GM18861 (cell line): Measurements from ENCODE around the gene ZNF334.

Source experiments
- ATAC-seq: cut with Tn5 transposase; IDR thresholded peaks from one replicate; pipeline ENCODE4 v1.9.1; 2021; ENCODE audit not compliant: unreplicated experiment

ZNF334 gene

GRCh38 chr20:46546298-46546697 lies 32.9 kb upstream of the ZNF334 start:
- ATAC-seq = no peak

- no peak for ATAC-seq
These were observed 32.4 kb upstream of the ZNF334 start for GRCh38 chr20:46545827-46546138.

- ATAC-seq = no peak
These were observed 31.9 kb upstream of the ZNF334 start for GRCh38 chr20:46545077-46545826.

- ATAC-seq = no peak
These were observed 31.2 kb upstream of the ZNF334 start for GRCh38 chr20:46544576-46544975.

- ATAC-seq = no peak
These were observed 30.6 kb upstream of the ZNF334 start for GRCh38 chr20:46543959-46544358.

GRCh38 chr20:46543033-46543432 lies 29.7 kb upstream of the ZNF334 start:
- ATAC-seq = no peak

GRCh38 chr20:46541229-46541935 lies 28.0 kb upstream of the ZNF334 start:
- ATAC-seq = no peak

GRCh38 chr20:46539113-46539512 lies 25.8 kb upstream of the ZNF334 start:
- no peak for ATAC-seq

- no peak for ATAC-seq
These were observed 17.3 kb upstream of the ZNF334 start for GRCh38 chr20:46530640-46531039.

GRCh38 chr20:46523696-46524328 lies 10.5 kb upstream of the ZNF334 start:
- ATAC-seq = no peak

- no peak for ATAC-seq
These were observed 9.7 kb upstream of the ZNF334 start for GRCh38 chr20:46523108-46523507.

- peak; percentile 54 for ATAC-seq
These were observed 7.7 kb upstream of the ZNF334 start for GRCh38 chr20:46520976-46521579.

- ATAC-seq = no peak
These were observed 7.2 kb upstream of the ZNF334 start for GRCh38 chr20:46520540-46520939.

GRCh38 chr20:46519471-46520068 lies 6.2 kb upstream of the ZNF334 start:
- ATAC-seq = no peak

- no peak for ATAC-seq
These were observed 3.8 kb downstream of the ZNF334 start for GRCh38 chr20:46509523-46509922.

- ATAC-seq = no peak
These were observed 5.5 kb downstream of the ZNF334 start for GRCh38 chr20:46507760-46508407.

- no peak for ATAC-seq
These were observed 7.9 kb downstream of the ZNF334 start for GRCh38 chr20:46505506-46505905.

GRCh38 chr20:46501961-46502360 lies 11.4 kb downstream of the ZNF334 start:
- no peak for ATAC-seq

GRCh38 chr20:46501337-46501942 lies 11.9 kb downstream of the ZNF334 start:
- no peak for ATAC-seq

- ATAC-seq = no peak
These were observed 19.3 kb downstream of the ZNF334 start for GRCh38 chr20:46494077-46494476.

GRCh38 chr20:46491354-46491753 lies 22.0 kb downstream of the ZNF334 start:
- no peak for ATAC-seq
